Activated CD4-positive, alpha-beta memory T cell treated with anti-CD3 and anti-CD28 coated beads, Interleukin-2, amount 10 ng/mL, durations not matched to agents 7 days and 5 days (primary cell): ENCODE results near the gene PROKR1. TPM values are rescaled to one million over a fixed set of nuclear protein-coding genes. Genes with fewer than 3 reads are reported as not detected.

Experiments used
- CTCF ChIA-PET: fragments of 350-600 bp; sonication (Branson Sonifier 250); formaldehyde crosslinking; loops from one replicate; lab custom pipeline; 2021; ENCODE audit warnings: antibody characterized with exemption, inconsistent platforms; lab: Charles Lee
- POLR2A ChIA-PET: fragments of 350-600 bp; sonication (Branson Sonifier 250); formaldehyde crosslinking; loops from one replicate; lab custom pipeline; 2021; ENCODE audit warnings: antibody characterized with exemption; lab: Charles Lee
- DNase-seq: peaks from one replicate; pipeline ENCODE4 v3.0.0-alpha.2; 2020
- H3K27ac Mint-ChIP-seq: one replicate; pipeline ENCODE4 v1.8.0; 2021; ENCODE audit warnings: mild to moderate bottlenecking, mixed read lengths
- H3K27me3 Mint-ChIP-seq: one replicate; pipeline ENCODE4 v1.8.0; 2021; ENCODE audit warnings: mixed read lengths
- H3K36me3 Mint-ChIP-seq: one replicate; pipeline ENCODE4 v1.8.0; 2021; ENCODE audit warnings: low read depth, mixed read lengths
- H3K4me1 Mint-ChIP-seq: one replicate; pipeline ENCODE4 v1.8.0; 2021; ENCODE audit warnings: mixed read lengths
- H3K4me3 Mint-ChIP-seq: one replicate; pipeline ENCODE4 v1.8.0; 2021; ENCODE audit warnings: mild to moderate bottlenecking, mixed read lengths
- H3K9me3 Mint-ChIP-seq: one replicate; pipeline ENCODE4 v1.8.0; 2021; ENCODE audit warnings: mixed read lengths
- total RNA-seq, 2 experiments: library from RNA; stranded (reverse); gene quantifications; one replicate each; pipeline ENCODE4 v1.2.3, GENCODE V29; 2021

The PROKR1 gene
- total RNA-seq, 2 experiments from 2014 or later: not detected

DNA sequence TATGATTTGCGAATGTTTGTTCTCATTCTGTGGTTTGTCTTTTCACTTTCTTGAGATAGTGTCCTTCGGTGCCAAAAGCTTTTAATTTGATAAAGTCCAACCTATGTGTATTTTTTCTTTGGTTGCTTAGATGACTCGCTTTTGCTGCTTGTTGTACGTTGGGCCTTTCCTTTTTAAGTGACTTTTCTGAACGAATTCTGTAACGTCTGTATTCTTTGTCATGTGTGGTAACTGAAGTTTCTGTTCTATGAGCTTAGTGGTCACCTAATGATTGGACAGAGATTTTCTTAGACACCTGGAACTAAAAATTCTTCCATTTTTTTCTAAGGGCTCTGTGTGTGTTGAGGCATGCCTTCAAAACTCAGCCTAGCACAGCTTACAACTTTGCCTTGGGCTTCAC lies 19.6 kb upstream of the PROKR1 start:
- peaks cover 14% of the 10 kb centered on the region for H3K9me3 Mint-ChIP-seq
- no peaks in the 10 kb centered on the region for H3K4me1 Mint-ChIP-seq
- H3K27ac Mint-ChIP-seq: no peak overlapping the region
- peaks cover 4% of the 10 kb centered on the region for H3K36me3 Mint-ChIP-seq
- DNase-seq: no peak
- H3K27me3 Mint-ChIP-seq: peaks cover 5% of the 10 kb centered on the region
- ChIA-PET POLR2A (no interaction called here), CTCF (interaction anchor here (0.9 kb wide), 1 partner anchor 159 kb away, joined by 4 read pairs; no protein-coding TSS in a partner anchor)
- no peak overlapping the region for H3K4me3 Mint-ChIP-seq

- ChIA-PET POLR2A (no interaction called here), CTCF (interaction anchor here (0.6 kb wide), 1 partner anchor 33 kb away, joined by 3 read pairs; no protein-coding TSS in a partner anchor)
- Mint-ChIP-seq H3K4me3 (no peak overlapping the region), H3K4me1 (no peaks in the 10 kb centered on the region), H3K27me3 (peaks cover 17% of the 10 kb centered on the region), H3K36me3 (no peaks in the 10 kb centered on the region), H3K27ac (no peak overlapping the region), H3K9me3 (peaks cover 5% of the 10 kb centered on the region)
- no peak for DNase-seq
Measured at GRCh38 chr2:68627615-68628014, 15.8 kb upstream of the PROKR1 start.

GRCh38 chr2:68632021-68632420 lies 11.4 kb upstream of the PROKR1 start:
- Mint-ChIP-seq H3K27me3 (peaks cover 25% of the 10 kb centered on the region), H3K9me3 (peaks cover 3% of the 10 kb centered on the region), H3K4me1 (no peaks in the 10 kb centered on the region), H3K36me3 (no peaks in the 10 kb centered on the region), H3K4me3 (no peak overlapping the region), H3K27ac (no peak overlapping the region)
- CTCF ChIA-PET: no interaction called here
- POLR2A ChIA-PET: no interaction called here
- DNase-seq: no peak

DNA sequence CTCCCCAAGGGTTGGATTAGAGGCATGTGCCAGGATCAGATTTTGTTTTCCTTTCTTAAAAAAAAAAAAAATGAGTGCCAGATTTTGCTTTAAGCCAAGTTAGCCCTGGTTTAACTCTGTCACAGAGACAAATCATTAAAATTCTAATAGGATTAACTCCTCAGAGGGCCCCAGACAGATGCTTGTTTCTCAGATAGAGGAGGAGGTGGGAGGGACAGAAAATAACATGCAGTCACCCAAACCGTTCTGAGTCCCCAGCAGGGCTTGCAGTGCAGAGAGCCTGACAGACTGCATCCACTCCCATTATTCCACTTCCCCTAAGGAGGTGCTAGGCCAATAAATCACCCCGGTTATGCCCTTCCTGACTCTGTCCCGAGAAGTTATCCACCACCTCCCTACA lies 6.3 kb upstream of the PROKR1 start:
- no peak for DNase-seq
- H3K4me3 Mint-ChIP-seq: no peak overlapping the region
- CTCF ChIA-PET: interaction anchor here (1.1 kb wide), 1 partner anchor 149 kb away, joined by 3 read pairs; no protein-coding TSS in a partner anchor
- H3K36me3 Mint-ChIP-seq: no peaks in the 10 kb centered on the region
- no peak overlapping the region for H3K27ac Mint-ChIP-seq
- POLR2A ChIA-PET: no interaction called here
- H3K9me3 Mint-ChIP-seq: peaks cover 4% of the 10 kb centered on the region
- peaks cover 35% of the 10 kb centered on the region for H3K27me3 Mint-ChIP-seq
- no peaks in the 10 kb centered on the region for H3K4me1 Mint-ChIP-seq

DNA sequence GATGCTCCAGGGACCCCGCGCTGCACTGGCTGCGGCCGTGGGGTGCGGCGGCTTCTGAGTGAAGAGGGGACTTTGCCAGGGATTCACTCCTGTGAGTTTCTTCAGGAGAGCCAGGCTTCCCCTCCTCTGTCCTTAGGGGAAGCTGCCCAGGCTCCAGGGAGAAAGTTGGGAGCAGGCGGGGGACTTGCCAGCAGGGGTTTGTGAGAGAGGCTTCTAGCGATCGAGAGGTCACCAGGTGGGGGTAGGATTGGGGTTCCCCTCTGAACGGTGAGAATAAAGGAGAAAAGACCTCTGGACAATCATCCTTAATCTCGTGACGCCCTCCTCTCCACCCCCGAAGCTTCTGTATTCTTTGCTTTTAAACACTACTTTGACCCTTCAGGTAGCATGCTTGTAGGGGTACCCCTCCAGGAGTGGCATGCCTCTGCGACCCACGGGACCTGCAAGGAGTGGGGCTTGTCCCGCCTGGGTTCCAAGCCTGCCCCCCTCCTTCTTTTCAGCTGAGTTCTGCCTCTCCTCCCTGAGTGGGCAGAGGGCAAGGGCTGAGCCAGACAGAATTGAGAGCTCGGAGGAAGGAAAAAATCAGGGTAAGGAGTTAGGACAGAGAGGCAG lies 601 bp downstream of the PROKR1 start:
- Mint-ChIP-seq H3K4me3 (no peak overlapping the region), H3K27me3 (peaks cover 73% of the 10 kb centered on the region), H3K4me1 (peaks cover 7% of the 10 kb centered on the region), H3K36me3 (peaks cover 3% of the 10 kb centered on the region), H3K9me3 (peaks cover 5% of the 10 kb centered on the region), H3K27ac (no peak overlapping the region)
- ChIA-PET CTCF (interaction anchor here (1.2 kb wide), 1 partner anchor 8 kb away, joined by 3 read pairs; no protein-coding TSS in a partner anchor), POLR2A (no interaction called here)
- DNase-seq: no peak

GRCh38 chr2:68645523-68645922 lies 2.1 kb downstream of the PROKR1 start:
- ChIA-PET POLR2A (no interaction called here), CTCF (interaction anchor here (1.2 kb wide), 1 partner anchor 182 kb away, joined by 3 read pairs; no protein-coding TSS in a partner anchor)
- H3K4me3 Mint-ChIP-seq: no peak overlapping the region
- H3K9me3 Mint-ChIP-seq: peaks cover 5% of the 10 kb centered on the region
- DNase-seq: no peak
- H3K27ac Mint-ChIP-seq: no peak overlapping the region
- H3K27me3 Mint-ChIP-seq: peaks cover 78% of the 10 kb centered on the region
- peaks cover 7% of the 10 kb centered on the region for H3K4me1 Mint-ChIP-seq
- peaks cover 3% of the 10 kb centered on the region for H3K36me3 Mint-ChIP-seq

GRCh38 chr2:68646303-68646702 lies 2.9 kb downstream of the PROKR1 start:
- H3K4me3 Mint-ChIP-seq: no peak overlapping the region
- H3K4me1 Mint-ChIP-seq: peaks cover 12% of the 10 kb centered on the region
- peaks cover 3% of the 10 kb centered on the region for H3K36me3 Mint-ChIP-seq
- no peak overlapping the region for H3K27ac Mint-ChIP-seq
- peaks cover 75% of the 10 kb centered on the region for H3K27me3 Mint-ChIP-seq
- peaks cover 2% of the 10 kb centered on the region for H3K9me3 Mint-ChIP-seq
- ChIA-PET CTCF (interaction anchor here (1.2 kb wide), 1 partner anchor 183 kb away, joined by 3 read pairs; no protein-coding TSS in a partner anchor), POLR2A (interaction anchor here (0.6 to 1.0 kb wide), 2 partner anchors 12 to 230 kb away, joined by 3 read pairs; no protein-coding TSS in a partner anchor)
- DNase-seq: no peak

- ChIA-PET CTCF (no interaction called here), POLR2A (no interaction called here)
- Mint-ChIP-seq H3K36me3 (no peaks in the 10 kb centered on the region), H3K4me3 (no peak overlapping the region), H3K4me1 (peaks cover 38% of the 10 kb centered on the region), H3K9me3 (no peaks in the 10 kb centered on the region), H3K27ac (no peak overlapping the region), H3K27me3 (peaks cover 63% of the 10 kb centered on the region)
- no peak for DNase-seq
Measured at GRCh38 chr2:68650645-68651044, 7.3 kb downstream of the PROKR1 start.

GRCh38 chr2:68653034-68653433 lies 9.7 kb downstream of the PROKR1 start:
- POLR2A ChIA-PET: interaction anchor here (0.8 to 1.5 kb wide), 4 partner anchors 68 to 255 kb away, joined by 3 to 5 read pairs (median 3); partner anchors contain the start of genes APLF and FBXO48
- Mint-ChIP-seq H3K36me3 (no peaks in the 10 kb centered on the region), H3K27me3 (peaks cover 61% of the 10 kb centered on the region), H3K27ac (no peak overlapping the region), H3K4me1 (peaks cover 36% of the 10 kb centered on the region), H3K4me3 (no peak overlapping the region), H3K9me3 (no peaks in the 10 kb centered on the region)
- CTCF ChIA-PET: interaction anchor here (1.4 to 1.7 kb wide), 3 partner anchors 58 to 189 kb away, joined by 4 to 5 read pairs (median 4); no protein-coding TSS in a partner anchor
- no peak for DNase-seq

GRCh38 chr2:68653538-68653982 lies 10.2 kb downstream of the PROKR1 start:
- peak; percentile 65 for DNase-seq
- Mint-ChIP-seq H3K4me3 (peak overlapping the region; percentile 4), H3K27me3 (peaks cover 61% of the 10 kb centered on the region), H3K36me3 (no peaks in the 10 kb centered on the region), H3K27ac (peak overlapping the region; percentile 31), H3K9me3 (no peaks in the 10 kb centered on the region), H3K4me1 (peaks cover 36% of the 10 kb centered on the region)
- ChIA-PET CTCF (interaction anchor here (1.4 to 1.7 kb wide), 3 partner anchors 58 to 190 kb away, joined by 4 to 5 read pairs (median 4); no protein-coding TSS in a partner anchor), POLR2A (interaction anchor here (0.6 to 1.5 kb wide), 4 partner anchors 8 to 186 kb away, joined by 3 to 5 read pairs (median 3); partner anchors contain the start of genes APLF and FBXO48)

DNA sequence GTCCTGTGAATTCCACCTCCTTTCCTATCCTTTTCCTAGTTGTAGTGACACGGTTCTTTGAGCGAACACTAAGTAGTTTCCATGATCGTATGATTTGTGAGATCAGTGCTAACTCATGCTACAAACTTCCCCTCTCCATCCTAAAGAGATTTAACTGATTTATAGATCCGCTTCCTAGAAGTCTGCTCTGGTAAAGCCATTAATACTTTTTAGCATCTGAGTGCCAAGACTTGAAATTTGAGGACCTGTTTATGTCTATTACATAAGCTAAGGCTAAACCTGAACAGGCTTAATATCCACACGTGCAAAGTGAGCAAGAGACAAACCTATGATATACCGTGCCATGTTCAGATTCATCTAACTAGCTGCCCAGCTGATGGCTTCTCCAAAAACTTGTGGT lies 14.9 kb downstream of the PROKR1 start:
- H3K9me3 Mint-ChIP-seq: no peaks in the 10 kb centered on the region
- peaks cover 57% of the 10 kb centered on the region for H3K27me3 Mint-ChIP-seq
- no peak for DNase-seq
- no peak overlapping the region for H3K27ac Mint-ChIP-seq
- no peaks in the 10 kb centered on the region for H3K36me3 Mint-ChIP-seq
- no peak overlapping the region for H3K4me3 Mint-ChIP-seq
- POLR2A ChIA-PET: interaction anchor here (1.3 kb wide), 1 partner anchor 12 kb away, joined by 3 read pairs; no protein-coding TSS in a partner anchor
- H3K4me1 Mint-ChIP-seq: peaks cover 16% of the 10 kb centered on the region
- CTCF ChIA-PET: interaction anchor here (1.3 kb wide), 1 partner anchor 63 kb away, joined by 3 read pairs; no protein-coding TSS in a partner anchor

GRCh38 chr2:68659081-68659480 lies 15.7 kb downstream of the PROKR1 start:
- H3K4me3 Mint-ChIP-seq: no peak overlapping the region
- H3K9me3 Mint-ChIP-seq: no peaks in the 10 kb centered on the region
- no peak overlapping the region for H3K27ac Mint-ChIP-seq
- H3K36me3 Mint-ChIP-seq: peaks cover 3% of the 10 kb centered on the region
- no peak for DNase-seq
- ChIA-PET CTCF (interaction anchor here (1.3 kb wide), 1 partner anchor 64 kb away, joined by 3 read pairs; no protein-coding TSS in a partner anchor), POLR2A (interaction anchor here (1.3 to 1.8 kb wide), 2 partner anchors 12 to 13 kb away, joined by 3 to 4 read pairs; no protein-coding TSS in a partner anchor)
- peaks cover 61% of the 10 kb centered on the region for H3K27me3 Mint-ChIP-seq
- peaks cover 12% of the 10 kb centered on the region for H3K4me1 Mint-ChIP-seq

DNA sequence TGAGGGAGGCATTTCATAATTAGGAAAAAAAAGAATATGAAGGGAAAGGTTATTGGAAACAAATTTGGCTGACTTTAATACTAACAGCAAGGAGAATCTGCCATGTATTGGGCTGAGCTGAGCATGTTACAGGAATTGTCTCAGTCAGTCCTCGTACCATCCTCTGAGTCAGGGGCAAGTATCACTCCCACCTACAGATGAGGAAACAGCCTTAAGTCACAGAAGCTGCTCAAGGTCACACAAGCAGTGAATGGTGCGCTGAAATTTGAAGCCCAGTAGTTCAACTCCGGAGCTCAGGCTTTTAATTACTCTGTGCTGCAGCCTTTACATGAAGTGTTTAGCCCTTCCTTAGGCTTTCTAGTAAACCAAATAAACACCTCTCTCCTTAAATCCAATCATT lies 17.3 kb downstream of the PROKR1 start:
- ChIA-PET CTCF (interaction anchor here (0.7 kb wide), 1 partner anchor 33 kb away, joined by 3 read pairs; no protein-coding TSS in a partner anchor), POLR2A (no interaction called here)
- no peak overlapping the region for H3K4me3 Mint-ChIP-seq
- peaks cover 64% of the 10 kb centered on the region for H3K27me3 Mint-ChIP-seq
- no peak overlapping the region for H3K27ac Mint-ChIP-seq
- peaks cover 2% of the 10 kb centered on the region for H3K9me3 Mint-ChIP-seq
- peaks cover 3% of the 10 kb centered on the region for H3K36me3 Mint-ChIP-seq
- H3K4me1 Mint-ChIP-seq: peaks cover 5% of the 10 kb centered on the region
- no peak for DNase-seq
